Caco-2 (cell line): ENCODE data around the gene DLEC1. TPM values are rescaled to one million over a fixed set of nuclear protein-coding genes. Genes with fewer than 3 reads are reported as not detected.

Experiments used
- BruUV-seq: library from RNA; stranded (reverse); fragments of 400-500 nt; replicated peaks from 2 replicates; lab custom pipeline; 2021; lab: Mats Ljungman, UMichigan
- CTCF ChIA-PET: fragments of 300-600 bp; sonication (Branson Sonifier 250); formaldehyde crosslinking; loops from one replicate; lab custom pipeline; 2022; ENCODE audit warnings: antibody characterized with exemption; lab: Charles Lee
- POLR2A ChIA-PET: fragments of 300-600 bp; sonication (Branson Sonifier 250); formaldehyde crosslinking; loops from one replicate; lab custom pipeline; 2022; ENCODE audit warnings: antibody characterized with exemption; lab: Charles Lee
- DNase-seq, 2 experiments: peaks; one replicate each; pipeline versions ENCODE4 v3.0.0 to v3.0.0-alpha.2; 2020 to 2022
- H3K27me3 ChIP-seq: replicated peaks from 2 replicates; pipeline ENCODE4 v1.6.0; 2011; ENCODE audit warnings: low read length; ENCODE audit not compliant: control insufficient read depth, insufficient read depth
- H3K36me3 ChIP-seq: 2 replicates; pipeline ENCODE4 v1.5.1; 2011; ENCODE audit warnings: low read length; ENCODE audit not compliant: control insufficient read depth, insufficient read depth
- H3K4me1 ChIP-seq: fragments of 250-450 bp; sonication (Bioruptor Pico); 2 replicates; pipeline ENCODE4 v1.5.1; 2020; ENCODE audit warnings: mild to moderate bottlenecking
- H3K4me3 ChIP-seq: 2 replicates; pipeline ENCODE4 v1.5.1; 2011; ENCODE audit warnings: low read depth, mild to moderate bottlenecking, control low read depth, low read length
- H3K9me3 ChIP-seq: fragments of 250-450 bp; sonication (Bioruptor Pico); 2 replicates; pipeline ENCODE4 v1.5.1; 2020; ENCODE audit warnings: mild to moderate bottlenecking, moderate library complexity
- H3K27ac Mint-ChIP-seq: one replicate; pipeline ENCODE4 v1.8.0; 2022; ENCODE audit warnings: mixed read lengths; ENCODE audit not compliant: unreplicated experiment
- H3K27me3 Mint-ChIP-seq: one replicate; pipeline ENCODE4 v1.8.0; 2022; ENCODE audit warnings: mixed read lengths; ENCODE audit not compliant: insufficient read depth, unreplicated experiment
- H3K36me3 Mint-ChIP-seq: one replicate; pipeline ENCODE4 v1.8.0; 2022; ENCODE audit warnings: mild to moderate bottlenecking, mixed read lengths; ENCODE audit not compliant: insufficient read depth, unreplicated experiment
- H3K4me1 Mint-ChIP-seq: one replicate; pipeline ENCODE4 v1.8.0; 2022; ENCODE audit warnings: low read depth, mixed read lengths; ENCODE audit not compliant: unreplicated experiment
- H3K4me3 Mint-ChIP-seq: one replicate; pipeline ENCODE4 v1.8.0; 2022; ENCODE audit warnings: mild to moderate bottlenecking, moderate library complexity, mixed read lengths; ENCODE audit not compliant: unreplicated experiment
- H3K9me3 Mint-ChIP-seq: one replicate; pipeline ENCODE4 v1.8.0; 2022; ENCODE audit warnings: mixed read lengths; ENCODE audit not compliant: unreplicated experiment
- CTCF ChIP-seq, 2 experiments: fragments of 200-600 bp in 1 of 2; IDR thresholded peaks; 1 replicate in 1 of 2; 2 replicates in 1 of 2; pipeline versions ENCODE4 v1.5.1 to v1.8.0; 2011 to 2022; ENCODE audit warnings: antibody characterized with exemption in 1 of 2, control low read depth in 1 of 2, inconsistent platforms in 1 of 2, low read depth in 1 of 2, low read length in 1 of 2, mild to moderate bottlenecking in 1 of 2, moderate library complexity in 1 of 2; ENCODE audit not compliant: insufficient read depth in 1 of 2, severe bottlenecking in 1 of 2, unreplicated experiment in 1 of 2
- intact Hi-C: fragments of 100-400 bp; cut with micrococcal nuclease; formaldehyde crosslinking; loops from one replicate; pipeline ENCODE4 v1.10.0; 2022; ENCODE audit not compliant: unreplicated experiment
- total RNA-seq: library from RNA; stranded (reverse); gene quantifications from 2 replicates; pipeline ENCODE4 v1.2.3, GENCODE V29; 2022

DLEC1 gene
- total RNA-seq, 1 experiment from 2014 or later = 0.11 TPM

GRCh38 chr3:38163117-38163840 lies 124.3 kb downstream of the DLEC1 start:
- peak in 1 of 2 experiments; percentile 32 for DNase-seq
- H3K4me3 ChIP-seq = no peak overlapping the region
- Mint-ChIP-seq H3K36me3 (peaks cover 24% of the 10 kb centered on the region), H3K27ac (peak overlapping the region; percentile 98), H3K4me1 (peaks cover 22% of the 10 kb centered on the region), H3K9me3 (no peaks in the 10 kb centered on the region), H3K27me3 (no peaks in the 10 kb centered on the region), H3K4me3 (no peak overlapping the region)
- H3K27me3 ChIP-seq = no peaks in the 10 kb centered on the region
- ChIA-PET CTCF (interaction anchor here (0.6 to 1.4 kb wide), 4 partner anchors 9 to 234 kb away, joined by 3 to 4 read pairs (median 3); partner anchors contain the start of gene ACAA1), POLR2A (interaction anchor here (3.6 kb wide), 1 partner anchor 26 kb away, joined by 73 read pairs; the partner anchor contains the start of genes ACAA1 and MYD88)
- intact Hi-C loops = no loop called here
- H3K36me3 ChIP-seq = no peaks in the 10 kb centered on the region
- no peaks in the 10 kb centered on the region for H3K9me3 ChIP-seq
- peak in 1 of 2 experiments; percentile 22 for TF ChIP-seq CTCF (IDR thresholded peaks at IDR 0.05; ENCODE audit: insufficient read depth in 1 of 2, low read depth in 1 of 2, low read length in 1 of 2, severe bottlenecking in 1 of 2, unreplicated experiment in 1 of 2)
- no TSS peak for BruUV-seq
- H3K4me1 ChIP-seq = peaks cover 5% of the 10 kb centered on the region

GRCh38 chr3:38163841-38164642 lies 125.0 kb downstream of the DLEC1 start:
- CTCF ChIA-PET = interaction anchor here (0.7 to 2.2 kb wide), 10 partner anchors 9 to 290 kb away, joined by 3 to 16 read pairs (median 4); partner anchors contain the start of genes ACAA1, ACVR2B and MYD88
- peak overlapping the region; percentile 98 for H3K27ac Mint-ChIP-seq
- DNase-seq = no peak
- no peaks in the 10 kb centered on the region for H3K9me3 ChIP-seq
- H3K36me3 ChIP-seq = no peaks in the 10 kb centered on the region
- H3K4me1 ChIP-seq = peaks cover 5% of the 10 kb centered on the region
- no peaks in the 10 kb centered on the region for H3K27me3 Mint-ChIP-seq
- H3K36me3 Mint-ChIP-seq = peaks cover 24% of the 10 kb centered on the region
- H3K4me1 Mint-ChIP-seq = peaks cover 25% of the 10 kb centered on the region
- TSS peak; percentile 87 for BruUV-seq
- POLR2A ChIA-PET = interaction anchor here (0.5 to 3.6 kb wide), 11 partner anchors 9 to 1171 kb away, joined by 3 to 73 read pairs (median 4); partner anchors contain the start of genes ACAA1, EPM2AIP1, MLH1 and MYD88
- H3K27me3 ChIP-seq = no peaks in the 10 kb centered on the region
- TF ChIP-seq CTCF (IDR thresholded peaks at IDR 0.05; ENCODE audit: insufficient read depth in 1 of 2, low read depth in 1 of 2, low read length in 1 of 2, severe bottlenecking in 1 of 2, unreplicated experiment in 1 of 2) = no peak
- peak overlapping the region; percentile 89 for H3K4me3 Mint-ChIP-seq
- H3K9me3 Mint-ChIP-seq = no peaks in the 10 kb centered on the region
- intact Hi-C loops = no loop called here
- H3K4me3 ChIP-seq = peak overlapping the region; percentile 78

GRCh38 chr3:38164643-38164951 lies 125.6 kb downstream of the DLEC1 start:
- no peaks in the 10 kb centered on the region for H3K36me3 ChIP-seq
- POLR2A ChIA-PET = interaction anchor here (0.5 to 3.6 kb wide), 12 partner anchors 9 to 1171 kb away, joined by 3 to 73 read pairs (median 4); partner anchors contain the start of genes ACAA1, EPM2AIP1, MLH1 and MYD88
- no TSS peak for BruUV-seq
- no peaks in the 10 kb centered on the region for H3K27me3 ChIP-seq
- peaks cover 25% of the 10 kb centered on the region for H3K4me1 Mint-ChIP-seq
- no peaks in the 10 kb centered on the region for H3K9me3 Mint-ChIP-seq
- intact Hi-C loops = no loop called here
- no peak for DNase-seq
- H3K9me3 ChIP-seq = no peaks in the 10 kb centered on the region
- H3K4me3 ChIP-seq = peak overlapping the region; percentile 78
- peaks cover 5% of the 10 kb centered on the region for H3K4me1 ChIP-seq
- no peak for TF ChIP-seq CTCF (IDR thresholded peaks at IDR 0.05; ENCODE audit: insufficient read depth in 1 of 2, low read depth in 1 of 2, low read length in 1 of 2, severe bottlenecking in 1 of 2, unreplicated experiment in 1 of 2)
- peaks cover 24% of the 10 kb centered on the region for H3K36me3 Mint-ChIP-seq
- H3K27me3 Mint-ChIP-seq = no peaks in the 10 kb centered on the region
- CTCF ChIA-PET = interaction anchor here (0.7 to 2.2 kb wide), 7 partner anchors 25 to 289 kb away, joined by 3 to 16 read pairs (median 7); partner anchors contain the start of genes ACAA1, ACVR2B and MYD88
- peak overlapping the region; percentile 89 for H3K4me3 Mint-ChIP-seq
- peak overlapping the region; percentile 98 for H3K27ac Mint-ChIP-seq
